ENCODE measurements around the gene HLA-DMB. TPM values are rescaled to one million over a fixed set of nuclear protein-coding genes. Genes with fewer than 3 reads are reported as not detected.

HLA-DMB gene
- polyA plus RNA-seq (2013, experiment 1 of 2; ENCODE audit: insufficient read length) = not detected
- polyA plus RNA-seq (2013, experiment 2 of 2; ENCODE audit: insufficient read length) = 0.22 TPM

DNA sequence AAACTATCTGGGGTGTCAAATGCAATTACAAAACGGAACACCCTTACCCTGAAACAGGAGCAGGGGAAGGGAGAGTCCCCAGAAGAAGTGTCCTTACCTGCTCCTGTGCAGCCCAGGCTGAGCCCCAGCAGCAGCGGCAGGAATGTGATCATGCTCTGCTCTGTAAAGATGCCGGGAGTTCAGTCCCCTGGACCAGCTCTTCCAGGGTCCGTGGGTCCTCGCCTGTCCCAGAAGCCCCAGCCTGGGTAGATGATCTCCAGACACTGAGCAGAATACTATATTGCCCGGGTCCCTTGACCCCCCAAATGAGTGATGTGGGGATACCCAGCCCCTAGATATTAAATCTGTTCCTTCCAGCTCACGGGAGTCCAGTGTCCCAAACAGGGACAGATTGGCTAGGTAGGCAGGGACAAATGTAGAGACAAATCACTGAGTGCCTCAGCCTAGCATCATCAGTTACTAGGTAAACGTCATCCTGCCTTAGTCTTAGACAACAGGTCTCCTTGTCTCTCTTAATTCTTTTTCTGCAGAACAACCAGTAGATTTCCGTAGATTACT lies at the start of gene HLA-DMB:
Gene HLA-DMB (minus strand): TSS at position 373 of the 558 bp plus-strand sequence. CDS start 221 bp downstream, at position 152.
- DNase-seq = peak; percentile 58

DNA sequence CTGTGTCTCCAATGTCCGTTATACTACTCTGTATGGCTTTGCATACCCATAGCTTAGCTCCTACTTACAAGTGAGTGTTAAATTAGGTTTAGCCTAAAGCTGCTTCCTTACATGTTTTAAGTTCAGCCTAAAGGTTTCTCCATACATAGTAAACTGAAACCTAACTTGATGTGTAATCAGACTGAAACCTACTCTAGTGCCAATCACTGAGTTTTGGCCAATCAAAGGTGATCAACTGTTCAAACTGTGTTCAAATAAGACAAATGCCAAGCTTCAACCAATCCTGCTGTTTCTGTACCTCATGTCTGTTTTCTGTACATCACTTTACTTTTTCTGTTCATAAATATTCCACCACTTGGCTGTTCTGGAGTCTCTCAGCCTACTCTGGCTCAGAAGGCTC lies 48.5 kb upstream of the HLA-DMB start:
- DNase-seq = no peak

DNA sequence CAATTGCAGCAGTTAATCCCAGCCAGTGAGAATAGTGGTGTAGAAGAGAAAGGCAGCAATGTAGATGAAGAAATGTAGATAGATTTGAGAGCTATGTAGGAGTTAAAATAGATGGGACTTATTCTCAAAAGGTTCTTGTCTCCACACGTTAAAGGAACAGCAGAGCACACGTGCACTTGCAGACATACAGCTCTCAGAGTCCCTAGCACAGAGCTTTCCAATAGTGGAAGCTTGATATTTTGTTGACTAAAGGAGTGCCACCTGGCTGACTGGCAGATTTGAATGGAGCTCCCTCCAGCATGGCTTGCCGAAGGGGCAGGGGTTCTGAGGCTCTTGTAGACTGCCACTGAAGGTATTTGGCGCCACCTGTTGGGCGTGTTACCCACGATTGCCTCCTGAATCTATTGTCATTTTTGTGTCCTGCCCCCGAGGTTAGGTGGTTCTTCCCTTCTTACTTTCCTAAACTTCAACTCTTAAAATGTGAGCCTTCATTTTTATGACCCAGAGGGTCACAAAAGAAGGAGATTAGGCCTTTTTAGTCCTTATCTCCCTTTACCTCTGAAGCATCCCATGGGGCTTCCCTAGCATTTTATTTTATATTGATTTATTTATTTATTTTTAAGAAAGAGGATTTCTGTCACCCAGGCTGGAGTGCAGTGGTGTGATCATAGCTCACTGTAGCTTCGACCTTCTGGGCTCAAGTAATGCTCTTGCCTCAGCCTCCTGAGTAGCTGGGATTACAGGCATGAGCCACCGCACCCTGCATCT lies 44.0 kb upstream of the HLA-DMB start:
- DNase-seq = peak; percentile 80

DNA sequence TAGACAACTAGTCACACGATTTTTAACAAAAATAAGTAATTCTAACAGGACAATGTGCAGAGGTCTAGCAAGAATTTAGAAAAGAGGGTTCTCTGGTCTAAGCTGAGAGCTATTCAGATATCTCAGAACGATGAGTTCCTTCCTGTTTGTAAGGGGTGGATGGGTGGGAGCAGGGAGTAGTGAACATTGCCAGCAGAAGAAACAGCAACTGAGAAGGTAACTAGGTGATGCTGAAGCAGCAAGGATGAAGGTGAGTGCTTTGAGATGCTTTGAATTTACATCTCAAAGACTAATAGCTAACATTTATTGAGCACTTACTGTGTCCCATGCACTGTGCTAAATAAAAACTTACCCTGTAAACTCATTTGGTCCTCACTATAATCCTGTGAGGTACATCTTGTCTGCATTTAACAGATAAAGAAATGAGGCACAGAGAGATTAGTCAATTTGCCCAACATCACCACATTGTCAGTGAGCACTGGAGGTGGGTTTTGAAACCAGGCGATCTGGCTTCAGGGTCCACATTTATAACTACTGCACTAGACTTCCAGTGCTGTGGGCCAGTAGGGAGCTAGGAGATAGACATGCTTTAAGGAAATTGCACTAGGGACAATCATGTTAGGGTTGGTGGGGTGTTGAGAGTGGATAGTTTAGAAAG lies 43.3 kb upstream of the HLA-DMB start:
- no peak for DNase-seq

DNA sequence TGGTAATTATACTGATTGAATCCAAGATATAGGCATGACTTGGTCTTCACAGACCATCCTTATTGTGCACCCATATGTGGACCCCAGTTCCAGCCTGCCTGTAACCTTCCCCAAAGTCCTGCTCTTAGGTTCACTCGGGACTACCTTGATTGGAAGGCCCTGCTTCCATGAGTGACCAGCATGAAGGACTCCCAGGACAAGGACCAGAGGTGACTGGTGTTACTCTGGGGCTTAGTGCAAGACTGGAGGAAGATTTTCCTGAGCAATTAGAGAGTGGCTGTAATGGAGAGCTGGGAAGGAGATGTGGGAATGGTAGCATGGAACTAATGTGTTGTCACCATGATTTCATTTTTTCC lies 42.6 kb upstream of the HLA-DMB start:
- no peak for DNase-seq

DNA sequence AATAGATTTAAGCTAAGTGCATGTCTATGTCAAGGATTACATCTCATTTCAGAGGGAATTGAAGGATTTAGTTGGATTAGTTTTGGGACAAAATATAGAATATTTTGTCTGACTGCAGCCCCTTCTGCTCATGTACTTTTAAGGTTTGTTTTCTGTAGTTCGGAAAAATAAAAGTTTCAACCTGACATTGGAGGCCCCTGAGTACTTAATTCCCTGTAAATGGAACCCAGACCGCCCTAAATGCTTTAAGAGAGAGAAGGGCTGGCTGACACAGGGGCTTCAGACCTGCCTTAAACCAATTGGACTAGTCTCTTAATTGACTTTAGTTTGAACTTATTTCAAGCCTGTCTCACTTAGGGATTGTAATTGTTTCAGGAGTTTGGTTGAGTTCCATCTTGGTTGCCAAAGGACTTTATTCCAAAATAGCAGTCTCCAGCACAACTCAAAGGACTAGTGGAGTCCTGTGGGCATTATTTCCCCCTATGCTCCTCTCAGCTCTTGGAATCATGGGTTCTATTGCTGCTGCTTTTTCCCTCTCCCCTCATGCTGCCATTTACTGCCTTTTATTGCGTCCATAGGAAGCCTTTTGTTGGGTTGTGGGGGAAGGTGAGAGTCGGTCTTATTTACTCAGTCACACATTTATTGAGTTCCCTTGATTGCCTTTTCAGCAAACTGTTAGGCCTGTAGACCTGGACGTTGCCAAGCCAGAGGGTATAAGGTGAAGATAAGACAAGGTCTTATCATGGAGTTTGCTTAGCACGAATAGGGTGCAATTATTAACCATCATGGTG lies 42.1 kb upstream of the HLA-DMB start:
- DNase-seq = no peak

DNA sequence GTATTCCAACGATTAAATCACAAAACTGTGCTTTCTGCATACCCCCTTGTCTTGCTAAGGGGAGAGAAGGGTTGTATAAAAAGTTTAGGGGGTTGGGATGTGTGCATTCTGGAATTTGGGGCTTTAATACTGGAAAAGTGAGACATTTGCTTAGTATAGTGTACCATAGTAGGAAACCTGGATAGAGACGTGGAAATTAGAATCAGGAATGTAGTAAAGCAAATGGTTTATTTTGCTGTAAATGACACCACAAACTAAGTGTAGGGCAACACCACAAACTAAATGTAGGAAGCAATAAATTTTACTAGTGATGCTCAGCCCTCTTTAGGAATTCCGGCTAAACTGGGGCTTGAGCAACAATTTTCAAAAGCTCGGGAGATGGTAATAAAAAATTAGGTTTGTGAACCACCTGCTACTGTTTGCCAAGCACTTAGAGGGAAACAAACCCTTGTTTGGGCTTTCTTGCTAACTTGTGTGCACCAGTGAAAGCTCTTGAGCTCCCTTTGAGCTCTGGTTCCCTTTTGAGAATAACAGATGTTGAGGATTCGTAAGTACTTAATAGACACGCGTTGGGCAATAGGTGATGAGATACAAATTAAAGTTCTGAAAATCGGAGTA lies 41.4 kb upstream of the HLA-DMB start:
- DNase-seq = no peak

DNA sequence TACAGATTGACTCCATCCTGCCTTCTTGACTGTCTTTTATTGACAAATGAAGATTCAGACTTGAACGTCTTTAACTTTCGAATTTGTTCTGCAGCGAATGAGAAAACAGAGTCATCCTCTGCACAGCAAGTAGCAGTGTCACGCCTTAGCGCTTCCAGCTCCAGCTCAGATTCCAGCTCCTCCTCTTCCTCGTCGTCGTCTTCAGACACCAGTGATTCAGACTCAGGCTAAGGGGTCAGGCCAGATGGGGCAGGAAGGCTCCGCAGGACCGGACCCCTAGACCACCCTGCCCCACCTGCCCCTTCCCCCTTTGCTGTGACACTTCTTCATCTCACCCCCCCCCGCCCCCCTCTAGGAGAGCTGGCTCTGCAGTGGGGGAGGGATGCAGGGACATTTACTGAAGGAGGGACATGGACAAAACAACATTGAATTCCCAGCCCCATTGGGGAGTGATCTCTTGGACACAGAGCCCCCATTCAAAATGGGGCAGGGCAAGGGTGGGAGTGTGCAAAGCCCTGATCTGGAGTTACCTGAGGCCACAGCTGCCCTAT lies 39.7 kb upstream of the HLA-DMB start:
- no peak for DNase-seq

DNA sequence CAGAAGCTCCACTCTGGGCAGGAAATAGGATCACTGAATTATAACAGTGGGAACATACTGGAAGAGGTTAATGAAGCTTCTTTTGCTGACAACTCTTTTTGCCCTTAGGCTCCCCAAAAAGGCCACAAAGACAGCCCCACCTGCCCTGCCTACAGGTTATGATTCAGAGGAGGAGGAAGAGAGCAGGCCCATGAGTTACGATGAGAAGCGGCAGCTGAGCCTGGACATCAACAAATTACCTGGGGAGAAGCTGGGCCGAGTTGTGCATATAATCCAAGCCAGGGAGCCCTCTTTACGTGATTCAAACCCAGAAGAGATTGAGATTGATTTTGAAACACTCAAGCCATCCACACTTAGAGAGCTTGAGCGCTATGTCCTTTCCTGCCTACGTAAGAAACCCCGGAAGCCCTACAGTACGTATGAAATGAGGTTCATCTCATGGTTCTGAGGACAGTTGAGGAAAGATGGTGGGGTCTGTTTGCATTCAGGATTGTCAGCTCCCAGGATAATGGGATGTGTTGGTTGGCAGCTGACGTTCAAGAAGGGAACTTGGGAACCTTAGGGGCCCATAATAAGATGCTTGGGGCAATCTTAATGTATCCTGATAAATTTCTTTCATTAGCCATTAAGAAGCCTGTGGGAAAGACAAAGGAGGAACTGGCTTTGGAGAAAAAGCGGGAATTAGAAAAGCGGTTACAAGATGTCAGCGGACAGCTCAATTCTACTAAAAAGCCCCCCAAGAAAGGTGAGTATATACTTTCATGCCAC lies 39.1 kb upstream of the HLA-DMB start:
- no peak for DNase-seq

DNA sequence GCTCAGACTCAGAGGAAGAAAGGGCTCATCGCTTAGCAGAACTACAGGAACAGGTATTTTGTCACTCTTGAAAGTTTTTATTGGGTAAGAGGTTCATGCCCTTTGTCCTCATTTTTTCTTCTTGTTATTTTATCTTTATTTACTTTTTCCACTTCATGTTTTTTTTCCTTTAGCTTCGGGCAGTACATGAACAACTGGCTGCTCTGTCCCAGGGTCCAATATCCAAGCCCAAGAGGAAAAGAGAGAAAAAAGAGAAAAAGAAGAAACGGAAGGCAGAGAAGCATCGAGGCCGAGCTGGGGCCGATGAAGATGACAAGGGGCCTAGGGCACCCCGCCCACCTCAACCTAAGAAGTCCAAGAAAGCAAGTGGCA lies 37.1 kb upstream of the HLA-DMB start:
- DNase-seq = no peak

DNA sequence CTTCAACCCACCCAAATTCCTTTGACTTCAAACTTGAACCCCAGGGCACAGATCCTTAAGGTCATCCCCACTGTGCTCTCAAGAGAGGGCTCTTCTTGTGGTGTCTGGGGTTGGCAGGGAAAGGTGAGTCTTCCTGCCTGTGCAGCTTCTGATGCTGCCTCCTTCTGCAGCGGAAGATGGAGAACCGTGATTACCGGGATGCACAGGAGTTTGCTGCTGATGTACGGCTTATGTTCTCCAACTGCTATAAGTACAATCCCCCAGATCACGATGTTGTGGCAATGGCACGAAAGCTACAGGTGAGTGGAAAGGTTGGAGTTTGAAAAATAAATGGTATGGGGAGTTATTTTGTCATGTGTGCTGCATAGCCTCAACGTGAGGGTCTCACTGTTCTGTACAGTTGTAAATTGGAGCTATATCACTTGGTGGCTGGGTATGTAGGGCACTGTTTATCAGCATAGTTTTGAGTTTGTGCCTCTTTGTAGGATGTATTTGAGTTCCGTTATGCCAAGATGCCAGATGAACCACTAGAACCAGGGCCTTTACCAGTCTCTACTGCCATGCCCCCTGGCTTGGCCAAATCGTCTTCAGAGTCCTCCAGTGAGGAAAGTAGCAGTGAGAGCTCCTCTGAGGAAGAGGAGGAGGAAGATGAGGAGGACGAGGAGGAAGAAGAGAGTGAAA lies 36.6 kb upstream of the HLA-DMB start:
- DNase-seq = no peak

DNA sequence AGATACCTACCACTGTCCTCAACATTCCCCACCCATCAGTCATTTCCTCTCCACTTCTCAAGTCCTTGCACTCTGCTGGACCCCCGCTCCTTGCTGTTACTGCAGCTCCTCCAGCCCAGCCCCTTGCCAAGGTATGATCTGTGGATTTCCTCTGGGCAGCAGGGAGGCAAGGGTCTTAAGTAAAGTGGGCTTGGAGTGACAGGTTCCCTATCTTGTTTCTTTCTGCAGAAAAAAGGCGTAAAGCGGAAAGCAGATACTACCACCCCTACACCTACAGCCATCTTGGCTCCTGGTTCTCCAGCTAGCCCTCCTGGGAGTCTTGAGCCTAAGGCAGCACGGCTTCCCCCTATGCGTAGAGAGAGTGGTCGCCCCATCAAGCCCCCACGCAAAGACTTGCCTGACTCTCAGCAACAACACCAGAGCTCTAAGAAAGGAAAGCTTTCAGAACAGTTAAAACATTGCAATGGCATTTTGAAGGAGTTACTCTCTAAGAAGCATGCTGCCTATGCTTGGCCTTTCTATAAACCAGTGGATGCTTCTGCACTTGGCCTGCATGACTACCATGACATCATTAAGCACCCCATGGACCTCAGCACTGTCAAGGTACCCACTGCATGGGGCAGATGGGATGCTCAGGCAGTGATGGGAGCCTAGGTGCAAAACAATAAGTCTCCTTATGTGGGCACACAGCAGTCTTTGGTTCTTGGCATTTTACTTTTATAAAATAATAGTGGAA lies 35.7 kb upstream of the HLA-DMB start:
- DNase-seq = no peak

DNA sequence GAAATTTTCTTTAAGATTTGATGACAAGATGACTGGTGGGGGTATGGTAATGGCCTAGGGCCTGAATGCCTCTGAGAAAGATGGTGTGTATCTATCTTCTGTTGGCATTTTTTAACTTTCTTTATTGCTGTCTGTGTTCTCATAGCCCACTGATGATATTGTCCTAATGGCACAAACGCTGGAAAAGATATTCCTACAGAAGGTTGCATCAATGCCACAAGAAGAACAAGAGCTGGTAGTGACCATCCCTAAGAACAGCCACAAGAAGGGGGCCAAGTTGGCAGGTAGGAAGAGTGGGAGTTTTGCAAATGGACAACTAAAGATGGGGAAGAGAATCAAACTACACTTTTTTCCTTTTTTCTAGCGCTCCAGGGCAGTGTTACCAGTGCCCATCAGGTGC lies 35.1 kb upstream of the HLA-DMB start:
- DNase-seq = no peak

DNA sequence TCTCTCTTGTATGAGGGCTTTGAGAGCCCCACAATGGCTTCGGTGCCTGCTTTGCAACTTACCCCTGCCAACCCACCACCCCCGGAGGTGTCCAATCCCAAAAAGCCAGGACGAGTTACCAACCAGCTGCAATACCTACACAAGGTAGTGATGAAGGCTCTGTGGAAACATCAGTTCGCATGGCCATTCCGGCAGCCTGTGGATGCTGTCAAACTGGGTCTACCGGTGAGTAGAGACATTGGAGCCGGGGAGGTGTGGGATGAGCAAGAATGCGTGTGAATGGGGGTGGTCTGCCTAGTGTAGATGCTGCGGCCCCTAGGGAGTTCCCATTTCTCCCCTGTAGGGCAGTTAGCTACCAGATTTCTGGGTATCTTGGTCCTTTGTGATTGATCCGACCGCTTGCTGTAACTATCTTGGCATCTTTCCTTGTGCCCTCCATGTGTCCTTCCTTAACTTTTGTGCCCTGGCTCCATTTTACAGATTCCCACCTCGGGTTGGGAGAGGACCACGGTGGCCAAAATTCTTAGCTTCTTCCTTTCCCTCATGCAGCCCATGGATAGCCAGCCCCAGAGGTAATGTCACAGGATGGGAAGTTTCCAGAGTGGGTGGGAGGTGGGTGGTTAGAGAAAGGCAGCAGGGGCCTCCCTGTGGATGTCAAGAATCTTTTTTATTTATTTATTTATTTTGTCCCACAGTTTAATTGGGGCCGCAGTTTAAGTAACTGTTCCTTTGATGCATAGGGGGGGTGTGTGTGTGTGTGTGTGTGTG lies 33.9 kb upstream of the HLA-DMB start:
- DNase-seq = no peak

DNA sequence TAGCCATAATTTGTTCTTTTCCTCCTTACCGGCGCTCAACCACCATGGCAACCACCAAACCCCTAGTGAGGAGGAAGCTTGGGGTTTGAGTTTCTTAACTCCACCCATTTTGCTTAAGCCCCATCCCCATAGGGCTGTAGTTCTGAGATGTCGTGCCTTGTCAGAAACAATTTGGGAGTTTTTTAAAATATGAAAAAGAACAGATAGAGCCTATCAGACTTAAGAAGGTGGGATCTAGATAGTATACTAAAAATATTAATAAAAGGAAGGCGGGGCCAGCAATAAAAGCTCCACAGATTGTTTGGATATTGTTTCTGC lies 33.1 kb upstream of the HLA-DMB start:
- DNase-seq = peak; percentile 52

DNA sequence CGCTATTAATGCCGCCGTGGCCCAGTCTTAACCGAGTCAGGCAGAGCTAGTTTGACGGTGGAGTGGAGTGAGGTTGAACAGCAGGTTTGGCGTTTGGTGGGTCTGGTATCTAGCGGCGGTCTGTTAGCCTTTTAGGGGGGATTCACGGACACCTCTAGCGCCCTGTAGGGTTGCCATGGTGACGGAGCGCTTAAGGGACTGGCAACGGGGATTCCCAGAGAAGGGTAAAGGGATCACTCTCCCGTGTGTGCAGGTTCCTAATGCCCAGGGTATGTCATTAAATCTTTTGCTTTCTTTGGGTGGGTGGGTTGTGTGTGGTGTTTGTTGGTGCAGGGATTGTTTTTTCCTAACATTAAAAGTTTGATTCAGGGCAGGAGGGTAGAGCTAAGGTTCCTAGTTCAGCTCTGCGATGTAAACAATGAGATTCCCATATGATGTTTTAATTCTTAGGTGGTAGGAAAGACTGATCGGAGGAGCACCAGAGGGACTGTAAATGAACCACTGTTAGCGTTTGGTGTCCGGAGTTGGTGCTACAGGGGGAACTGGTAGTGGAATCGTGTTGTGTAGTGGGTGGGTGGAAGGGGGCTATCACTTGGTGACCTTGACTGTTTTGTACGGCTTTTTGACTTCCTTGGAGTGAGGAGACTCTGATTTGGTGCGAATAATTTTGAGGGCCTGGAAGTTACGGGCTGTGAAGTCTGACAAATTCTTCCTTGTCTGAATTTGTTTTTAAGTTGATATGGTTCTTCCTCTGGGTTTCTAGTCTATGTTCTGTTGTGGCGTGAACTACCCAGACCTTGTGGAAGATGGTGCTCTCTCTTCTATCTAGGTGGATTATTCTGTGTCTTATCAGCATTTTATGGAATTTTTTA lies 32.6 kb upstream of the HLA-DMB start:
- peak; percentile 46 for DNase-seq

DNA sequence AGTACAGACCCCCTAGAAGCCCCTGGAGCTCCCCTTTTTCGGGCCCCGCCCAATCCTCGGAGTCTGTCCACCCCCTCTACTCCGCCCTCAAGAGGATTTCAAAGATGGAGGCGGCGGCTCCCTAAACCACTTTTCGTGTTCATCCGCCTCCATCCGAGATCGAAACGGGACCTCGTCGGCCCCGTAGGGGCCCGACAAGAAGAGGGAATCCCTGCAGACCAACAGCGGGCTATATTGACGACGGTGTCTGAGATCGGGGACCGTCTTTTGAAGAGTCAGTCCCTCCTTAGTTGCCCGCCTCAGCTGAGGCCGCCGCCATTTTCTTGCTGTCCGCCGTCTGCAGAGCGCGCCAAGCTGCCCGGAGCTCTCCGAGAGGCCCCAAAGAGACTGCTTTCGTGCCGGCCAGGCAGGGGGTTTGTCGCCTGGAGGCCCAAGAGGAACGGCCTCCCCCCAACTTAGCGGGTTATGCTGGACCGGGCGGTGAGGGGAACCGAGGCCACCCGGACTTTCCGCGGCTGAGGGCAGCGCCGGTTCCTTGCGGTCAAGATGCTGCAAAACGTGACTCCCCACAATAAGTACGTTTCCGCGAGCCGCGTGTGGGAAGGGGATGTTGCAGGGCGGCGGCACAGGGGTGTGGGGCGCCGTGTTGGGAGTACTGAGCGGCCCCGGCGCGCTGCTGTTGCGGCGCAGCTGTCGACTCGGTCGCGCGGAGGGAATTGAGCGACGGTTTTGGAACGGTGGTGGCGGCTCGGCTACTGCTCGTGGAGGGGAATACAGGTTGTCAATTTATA lies 31.7 kb upstream of the HLA-DMB start:
- DNase-seq = no peak
